IMR-90 (cell line): ENCODE results near the gene BTN1A1. TPM values are rescaled to one million over a fixed set of nuclear protein-coding genes. Genes with fewer than 3 reads are reported as not detected.
"Not testable (repeated sequence)": the region's sequence is repeated elsewhere in the genome, so short reads cannot be mapped to it uniquely, and the experiment has no call there.

Experiments
- ATAC-seq: fragments of 200-7000 bp; cut with Tn5 transposase; 2 replicates; pipeline ENCODE4 v1.9.1; 2020; ENCODE audit warnings: low read depth, mild to moderate bottlenecking, moderate library complexity
- BruUV-seq: library from RNA; stranded (reverse); fragments of 400-500 nt; replicated peaks from 2 replicates; lab custom pipeline; 2021; lab: Mats Ljungman, UMichigan
- CTCF ChIA-PET: fragments of 300-600 bp; formaldehyde crosslinking; extraction: SDS; loops from one replicate; lab custom pipeline; 2021; ENCODE audit warnings: antibody characterized with exemption; lab: Yijun Ruan, JAX
- POLR2A ChIA-PET: fragments of 300-600 bp; sonication (Branson Sonifier 250); formaldehyde crosslinking; loops from one replicate; lab custom pipeline; 2022; ENCODE audit warnings: antibody characterized with exemption; ENCODE audit not compliant: unreplicated experiment; lab: Charles Lee
- DNase-seq: peaks from one replicate; pipeline ENCODE4 v3.0.0; 2013
- H2AFZ ChIP-seq: replicated peaks from 2 replicates; pipeline ENCODE3; 2013; ENCODE audit warnings: low read length, mild to moderate bottlenecking; ENCODE audit not compliant: poor library complexity
- H2AK5ac ChIP-seq: 2 replicates; pipeline ENCODE4 v1.6.1; 2013; ENCODE audit warnings: low read depth, low read length, inconsistent platforms
- H2AK9ac ChIP-seq: replicated peaks from 2 replicates; pipeline ENCODE3; 2013; ENCODE audit warnings: mild to moderate bottlenecking, low read depth, low read length, moderate library complexity; ENCODE audit not compliant: poor library complexity
- H2BK120ac ChIP-seq: 2 replicates; pipeline ENCODE4 v1.6.1; 2013; ENCODE audit warnings: low read depth, low read length, inconsistent platforms
- H2BK15ac ChIP-seq: 3 replicates; pipeline ENCODE4 v1.6.1; 2013; ENCODE audit warnings: low read depth, low read length, inconsistent platforms
- H2BK20ac ChIP-seq: 2 replicates; pipeline ENCODE4 v1.6.1; 2013; ENCODE audit warnings: low read depth, mild to moderate bottlenecking, inconsistent platforms, low read length, moderate library complexity
- H2BK5ac ChIP-seq: 2 replicates; pipeline ENCODE4 v1.6.1; 2013; ENCODE audit warnings: mild to moderate bottlenecking, low read depth, low read length, inconsistent platforms; ENCODE audit not compliant: poor library complexity, severe bottlenecking
- H3K14ac ChIP-seq: replicated peaks from 2 replicates; pipeline ENCODE4 v1.6.1; 2013; ENCODE audit warnings: low read depth, low read length, inconsistent platforms
- H3K18ac ChIP-seq: 2 replicates; pipeline ENCODE4 v1.6.1; 2013; ENCODE audit warnings: low read depth, low read length, control low read depth
- H3K23ac ChIP-seq: 2 replicates; pipeline ENCODE4 v1.6.1; 2013; ENCODE audit warnings: low read depth, low read length, inconsistent platforms
- H3K27ac ChIP-seq: 2 replicates; pipeline ENCODE4 v1.5.1; 2013; ENCODE audit warnings: mild to moderate bottlenecking, control low read depth, low read length; ENCODE audit not compliant: insufficient read depth
- H3K27me3 ChIP-seq: 2 replicates; pipeline ENCODE4 v1.6.1; 2013; ENCODE audit warnings: low read length; ENCODE audit not compliant: control insufficient read depth, insufficient read depth
- H3K36me3 ChIP-seq: 2 replicates; pipeline ENCODE4 v1.6.1; 2013; ENCODE audit warnings: low read length, mixed read lengths; ENCODE audit not compliant: control insufficient read depth, insufficient read depth
- H3K4ac ChIP-seq: 2 replicates; pipeline ENCODE4 v1.6.1; 2013; ENCODE audit warnings: low read depth, low read length, inconsistent platforms
- H3K4me1 ChIP-seq: 2 replicates; pipeline ENCODE4 v1.6.1; 2013; ENCODE audit warnings: low read length, mixed read lengths; ENCODE audit not compliant: control insufficient read depth, insufficient read depth
- H3K4me2 ChIP-seq: 2 replicates; pipeline ENCODE4 v1.6.1; 2013; ENCODE audit warnings: low read depth, mild to moderate bottlenecking, control low read depth, low read length, moderate library complexity
- H3K4me3 ChIP-seq: 2 replicates; pipeline ENCODE4 v1.5.1; 2013; ENCODE audit warnings: low read depth, mild to moderate bottlenecking, control low read depth, low read length, moderate library complexity; ENCODE audit not compliant: insufficient read depth
- H3K56ac ChIP-seq: 2 replicates; pipeline ENCODE4 v1.6.1; 2013; ENCODE audit warnings: low read length, inconsistent platforms; ENCODE audit not compliant: insufficient read depth; ENCODE audit errors: extremely low read depth
- H3K79me1 ChIP-seq, 2 experiments: 2 replicates each; pipeline ENCODE4 v1.6.1; 2013; ENCODE audit warnings: low read length in 2 of 2, inconsistent platforms in 1 of 2, low read depth in 1 of 2
- H3K9ac ChIP-seq: 2 replicates; pipeline ENCODE4 v1.6.1; 2013; ENCODE audit warnings: low read depth, low read length, control low read depth
- H3K9me1 ChIP-seq: 2 replicates; pipeline ENCODE4 v1.6.1; 2013; ENCODE audit warnings: low read length, inconsistent platforms; ENCODE audit not compliant: insufficient read depth
- H3K9me3 ChIP-seq: 2 replicates; pipeline ENCODE4 v1.6.1; 2013; ENCODE audit warnings: low read length; ENCODE audit not compliant: control insufficient read depth, insufficient read depth
- H4K20me1 ChIP-seq: 2 replicates; pipeline ENCODE4 v1.6.1; 2013; ENCODE audit warnings: low read length, inconsistent platforms; ENCODE audit not compliant: insufficient read depth
- H4K5ac ChIP-seq: 2 replicates; pipeline ENCODE4 v1.6.1; 2013; ENCODE audit warnings: mild to moderate bottlenecking, low read depth, low read length, control low read depth
- H4K8ac ChIP-seq, 2 experiments: 2 replicates each; pipeline ENCODE4 v1.6.1; 2013; ENCODE audit warnings: low read depth in 2 of 2, low read length in 2 of 2, control low read depth in 1 of 2, inconsistent platforms in 1 of 2
- H4K91ac ChIP-seq: 2 replicates; pipeline ENCODE4 v1.6.1; 2013; ENCODE audit warnings: low read depth, low read length, inconsistent platforms; ENCODE audit not compliant: insufficient read depth
- WGBS, 2 experiments: methylation state at CpG; one replicate each; pipeline versions ENCODE4 v1.1.5 to v1.1.7; 2013; ENCODE audit warnings: missing lambda C conversion rate in 2 of 2; ENCODE audit not compliant: insufficient read length in 1 of 2; ENCODE audit errors: extremely low coverage in 2 of 2; 5-methylcytosine and 5-hydroxymethylcytosine counted together
- dilution Hi-C: fragments of 300-500 bp; cut with HindIII; formaldehyde crosslinking; loops from one replicate; pipeline ENCODE4 v1.14.3; 2018; ENCODE audit warnings: low sequenced_read_pairs; ENCODE audit not compliant: unreplicated experiment
- in situ Hi-C: fragments of 300-500 bp; cut with MboI; formaldehyde crosslinking; loops from 3 replicates; pipeline ENCODE4 v1.14.3; 2019; ENCODE audit warnings: low sequenced_read_pairs, inconsistent platforms, mixed read lengths
- intact Hi-C: fragments of 100-400 bp; cut with micrococcal nuclease; formaldehyde crosslinking; loops from 2 replicates; pipeline ENCODE4 v1.10.0; 2022
- polyA plus RNA-seq, 3 experiments: library from polyadenylated mRNA; depleted of rRNA; stranded (reverse); fragments of >200 nt; gene quantifications; 2 replicates each; pipeline ENCODE4 v1.2.3, GENCODE V29; 2012; ENCODE audit warnings: low replicate concordance in 1 of 3
- total RNA-seq: library from RNA; depleted of rRNA; stranded (reverse); fragments of >200 nt; gene quantifications from 2 replicates; pipeline ENCODE4 v1.2.3, GENCODE V29; 2012

Gene BTN1A1
- total and polyA plus RNA-seq, 2 of the 4 experiments (the other 2 are of a cell fraction), result not detected

DNA sequence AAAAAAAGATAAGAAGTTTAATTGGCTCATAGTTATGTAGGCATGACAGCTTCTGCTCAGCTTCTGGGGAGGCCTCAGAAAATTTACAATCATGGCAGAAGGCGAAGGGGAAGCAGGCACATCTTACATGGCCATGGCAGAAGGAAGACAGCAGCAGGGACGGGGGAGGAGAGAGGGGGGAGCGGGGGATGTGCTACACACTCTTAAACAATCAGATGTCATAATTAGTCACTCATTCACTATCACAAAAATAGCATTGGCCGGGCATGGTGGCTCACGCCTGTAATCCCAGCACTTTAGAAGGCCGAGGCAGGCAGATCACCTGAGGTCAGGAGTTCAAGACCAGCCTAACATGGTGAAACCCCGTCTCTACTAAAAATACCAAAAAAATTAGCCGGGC is 10.9 kb downstream of the BTN1A1 start:
- H3K9ac ChIP-seq, POLR2A ChIA-PET, dilution Hi-C loops, intact Hi-C loops, H3K18ac ChIP-seq, ATAC-seq, H3K36me3 ChIP-seq, H3K56ac ChIP-seq, H2BK15ac ChIP-seq, H3K27ac ChIP-seq, H3K14ac ChIP-seq, H3K4me1 ChIP-seq, H3K23ac ChIP-seq, H3K27me3 ChIP-seq, H2BK20ac ChIP-seq, DNase-seq, H3K4me3 ChIP-seq, H3K79me1 ChIP-seq, H4K91ac ChIP-seq, H2BK120ac ChIP-seq, BruUV-seq, H4K20me1 ChIP-seq, H3K9me3 ChIP-seq, H4K8ac ChIP-seq, H2AK9ac ChIP-seq, H2BK5ac ChIP-seq, in situ Hi-C loops, H3K4ac ChIP-seq, H4K5ac ChIP-seq, H2AFZ ChIP-seq, H3K9me1 ChIP-seq, H2AK5ac ChIP-seq, H3K4me2 ChIP-seq: not testable (repeated sequence)
- CTCF ChIA-PET, result interaction anchor here (0.7 kb wide), 1 partner anchor 180 kb away, joined by 5 read pairs; no protein-coding TSS in a partner anchor
- no CpG with 5 or more reads among the region's 8 CpGs for WGBS, 2 experiments
